ENCODE measurements around the gene GSTO2.

GRCh38 chr10:104342941-104343411 lies 74.0 kb downstream of the GSTO2 start:
- no peak for TF ChIP-seq POLR2A (IDR thresholded peaks at IDR 0.05)
- no peak for TF ChIP-seq CTCF (IDR thresholded peaks at IDR 0.05)
- TF ChIP-seq EP300 (IDR thresholded peaks at IDR 0.05), result no peak
